HG02588 (cell line): Measurements from ENCODE around the gene UBTF.

Experiments used
- ATAC-seq: cut with Tn5 transposase; IDR thresholded peaks from one replicate; pipeline ENCODE4 v1.9.1; 2021; ENCODE audit warnings: mild to moderate bottlenecking, moderate library complexity; ENCODE audit not compliant: unreplicated experiment

The UBTF gene

DNA sequence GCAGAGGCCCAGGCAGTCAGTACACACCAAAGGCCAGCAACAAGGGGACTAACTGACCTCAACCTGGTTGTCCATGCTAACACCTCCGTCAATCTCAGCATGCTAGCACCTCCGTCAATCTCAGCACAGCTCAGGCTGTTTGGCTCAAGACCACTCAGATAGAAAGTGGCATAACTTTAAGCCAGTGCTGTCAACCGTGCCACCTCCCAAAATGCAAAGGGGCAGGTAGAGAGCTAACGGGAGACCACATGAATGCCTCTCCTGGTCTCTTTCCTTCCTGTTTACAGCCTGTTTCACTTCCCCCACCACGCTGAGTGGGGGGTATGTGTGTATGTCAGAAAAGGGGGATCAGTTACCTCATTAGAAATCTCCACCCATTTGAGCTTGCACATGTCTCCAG lies 3.3 kb downstream of the UBTF start:
- no peak for ATAC-seq

DNA sequence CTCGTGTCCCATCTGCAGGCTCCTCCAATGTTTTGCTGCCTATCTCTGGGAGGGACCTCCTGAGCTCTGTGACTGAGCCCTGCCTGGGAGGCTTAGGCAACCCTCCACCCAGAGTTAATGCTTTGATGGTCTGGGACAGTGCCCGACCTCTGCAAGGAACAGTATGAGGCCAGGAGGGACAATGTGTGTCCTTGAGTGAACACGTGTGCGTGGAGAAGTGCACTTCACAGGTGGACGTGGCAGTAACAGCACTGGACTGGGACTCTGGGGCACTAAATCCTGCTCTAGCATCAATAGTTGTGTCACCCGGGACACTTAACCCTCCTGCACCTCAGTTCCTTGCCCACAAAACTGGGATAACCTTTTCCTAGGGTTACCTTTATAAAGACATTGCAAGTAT lies 4.6 kb downstream of the UBTF start:
- ATAC-seq, result no peak

DNA sequence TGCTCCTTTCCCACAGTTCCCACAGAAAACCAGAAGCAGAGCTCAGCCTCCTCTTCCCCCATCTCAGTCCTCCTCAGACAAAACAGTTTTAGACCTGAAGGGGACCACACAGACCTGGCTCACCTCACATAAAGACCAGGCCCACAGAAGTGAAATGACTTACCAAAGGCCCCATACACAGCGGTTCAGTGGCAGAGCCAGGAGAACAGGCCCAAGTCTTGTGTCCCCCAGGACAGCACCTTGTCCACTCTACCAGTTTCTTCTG lies 5.3 kb downstream of the UBTF start:
- ATAC-seq, result no peak

GRCh38 chr17:44213403-44214229 lies 5.9 kb downstream of the UBTF start:
- no peak for ATAC-seq

- no peak for ATAC-seq
Measured at GRCh38 chr17:44212507-44213402, 6.7 kb downstream of the UBTF start.

- no peak for ATAC-seq
Measured at GRCh38 chr17:44211281-44212265, 7.9 kb downstream of the UBTF start.

- ATAC-seq, result peak; percentile 83
Measured at GRCh38 chr17:44210342-44211192, 8.9 kb downstream of the UBTF start.

GRCh38 chr17:44209786-44210341 lies 9.6 kb downstream of the UBTF start:
- peak; percentile 19 for ATAC-seq

- no peak for ATAC-seq
Measured at GRCh38 chr17:44207743-44208142, 11.7 kb downstream of the UBTF start.

- no peak for ATAC-seq
Measured at GRCh38 chr17:44207319-44207718, 12.2 kb downstream of the UBTF start.

DNA sequence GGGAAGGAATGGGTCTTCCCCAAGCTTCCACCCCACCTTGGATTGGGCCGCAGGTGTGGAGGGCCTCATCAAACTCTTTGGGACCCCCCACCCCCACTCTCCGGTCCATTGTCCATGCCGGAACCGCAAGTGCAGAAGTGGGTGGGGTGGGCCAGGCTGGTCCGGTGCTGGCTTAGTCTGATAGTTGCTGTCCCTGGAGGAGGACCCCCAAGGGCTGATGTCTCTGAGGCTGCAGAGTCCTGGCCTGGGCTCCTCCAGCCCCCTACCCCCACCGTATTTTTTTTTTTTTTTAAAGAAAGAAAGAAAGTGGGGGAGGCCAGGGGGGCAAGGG lies 12.7 kb downstream of the UBTF start:
- no peak for ATAC-seq

- no peak for ATAC-seq
Measured at GRCh38 chr17:44205962-44206824, 13.3 kb downstream of the UBTF start.

- no peak for ATAC-seq
Measured at GRCh38 chr17:44204441-44204882, 15.0 kb downstream of the UBTF start.

- no peak for ATAC-seq
Measured at GRCh38 chr17:44203731-44204440, 15.6 kb downstream of the UBTF start.

DNA sequence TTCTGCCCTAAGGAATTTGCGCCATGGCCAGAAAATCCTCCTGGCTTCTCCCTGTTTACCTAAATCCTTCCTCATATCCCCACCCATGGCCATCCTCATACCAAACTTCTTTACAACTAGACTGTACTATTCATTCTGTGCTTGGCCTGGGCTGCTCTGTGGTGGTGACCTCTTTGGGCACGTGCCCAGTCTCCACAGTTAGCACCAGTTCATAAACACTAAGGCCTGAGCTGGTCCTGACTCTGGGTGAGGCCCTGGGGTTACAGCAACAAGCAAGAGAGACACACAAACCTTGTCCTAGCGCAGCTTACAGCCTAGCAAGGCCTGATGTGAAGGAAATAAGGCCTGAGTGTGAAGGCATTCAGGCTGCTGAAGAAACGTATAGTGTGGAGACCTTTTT lies 16.7 kb downstream of the UBTF start:
- ATAC-seq, result no peak

GRCh38 chr17:44200478-44201155 lies 18.9 kb downstream of the UBTF start:
- ATAC-seq, result no peak

DNA sequence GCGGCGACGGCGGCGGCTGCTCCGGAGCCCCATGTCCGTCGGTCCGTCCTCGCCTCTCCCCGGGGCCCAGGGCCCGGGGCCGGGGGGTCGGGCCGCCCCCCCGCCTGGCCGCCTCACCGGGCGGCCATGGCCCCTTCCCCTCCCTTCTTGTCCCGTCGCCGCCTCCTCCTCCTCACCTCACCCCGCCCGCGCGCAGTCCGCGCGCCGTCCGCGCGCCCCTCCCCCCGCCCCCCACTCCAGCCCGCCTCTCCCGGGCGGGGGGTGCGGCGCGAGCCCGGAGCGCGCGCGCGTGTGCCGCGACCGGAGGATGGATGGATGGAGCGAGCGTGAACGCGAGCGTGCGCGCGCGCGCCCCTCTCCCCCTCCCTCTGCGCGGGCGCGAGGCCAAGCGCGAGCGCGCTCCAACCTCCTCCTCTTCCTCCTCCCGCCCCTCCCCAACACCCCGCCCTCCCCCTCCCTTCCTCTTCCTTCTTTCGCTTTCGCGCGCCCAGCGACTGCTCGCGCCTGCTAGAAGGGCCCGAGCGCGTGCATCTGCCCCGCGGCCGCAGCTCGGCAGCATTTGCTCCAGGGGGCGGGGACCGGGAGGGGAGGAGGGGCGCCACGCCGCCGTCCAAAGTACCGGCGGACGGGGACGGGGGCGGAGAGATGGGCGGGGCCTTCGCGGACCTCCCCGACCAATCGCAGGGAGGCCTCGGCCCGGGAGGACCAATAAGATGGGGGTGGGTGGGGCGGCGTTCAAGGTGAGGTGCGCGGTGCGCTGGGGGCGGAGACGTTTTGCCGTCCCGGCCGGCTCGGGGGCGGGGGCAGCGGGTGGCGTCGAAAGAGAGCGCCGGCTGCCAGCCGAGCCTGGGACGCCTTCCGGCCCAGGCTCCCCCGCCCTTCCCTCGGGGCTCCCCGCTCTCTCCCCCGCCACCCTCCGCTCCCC lies 19.7 kb downstream of the UBTF start, which contains the start of gene ATXN7L3:
ATXN7L3 (minus strand) TSS at position 332 of the 925 bp plus-strand sequence. CDS start 1,814 bp downstream, outside the sequence.
- ATAC-seq, result peak; percentile 65
